NK-92 (cell line): ENCODE results near the gene IL17A.
"Not testable (repeated sequence)": the region's sequence is repeated elsewhere in the genome, so short reads cannot be mapped to it uniquely, and the experiment has no call there.

Experiments used
- DNase-seq: peaks from one replicate; lab custom pipeline; 2025; ENCODE audit not compliant: unreplicated experiment; lab: John Stamatoyannopoulos, UW

The IL17A gene

GRCh38 chr6:52162940-52163908, 23.0 kb upstream of the IL17A start:
- no peak for DNase-seq

- DNase-seq, result no peak
Observed at GRCh38 chr6:52164319-52165094, 21.7 kb upstream of the IL17A start.

DNA sequence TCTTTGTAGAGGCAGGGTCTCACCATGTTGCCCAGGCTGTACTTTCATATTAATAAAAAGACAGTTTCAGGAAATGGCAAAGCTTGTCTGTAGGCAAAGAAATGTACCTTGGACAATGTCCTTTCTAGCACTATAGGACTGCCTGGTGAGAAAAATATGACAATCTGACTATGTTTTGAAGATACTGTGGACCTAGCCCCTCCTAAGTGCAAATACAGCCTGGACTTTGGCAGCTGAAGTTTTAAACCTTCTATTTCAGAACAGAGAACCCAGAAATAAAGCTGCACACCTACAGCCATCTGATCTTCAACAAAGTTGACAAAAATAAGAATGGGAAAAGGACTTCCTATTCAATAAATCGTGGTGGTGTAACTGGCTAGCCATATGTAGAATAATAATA, 18.9 kb upstream of the IL17A start:
- DNase-seq, result no peak

GRCh38 chr6:52168351-52168750, 17.8 kb upstream of the IL17A start:
- not testable (repeated sequence) for DNase-seq

GRCh38 chr6:52174118-52174517, 12.1 kb upstream of the IL17A start:
- DNase-seq, result no peak

GRCh38 chr6:52176550-52176949, 9.6 kb upstream of the IL17A start:
- DNase-seq, result no peak

DNA sequence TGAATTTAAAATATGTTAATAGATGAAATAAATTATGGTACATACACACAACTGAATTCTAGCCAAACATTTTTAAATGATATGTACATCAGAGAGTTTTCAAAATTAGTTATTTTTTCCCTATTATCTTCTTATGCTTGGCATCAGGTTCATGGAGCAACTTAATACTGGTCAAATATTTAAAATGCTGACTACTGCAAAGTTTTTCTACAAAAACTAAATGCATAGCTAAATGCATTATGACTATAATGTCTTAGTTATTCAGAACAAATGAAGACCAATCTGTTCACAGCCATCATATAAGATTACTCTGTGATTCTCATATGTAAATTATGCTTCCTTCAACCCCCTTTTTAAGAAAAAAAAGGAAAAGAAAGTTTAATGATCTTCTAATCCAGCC, 8.2 kb upstream of the IL17A start:
- no peak for DNase-seq

DNA sequence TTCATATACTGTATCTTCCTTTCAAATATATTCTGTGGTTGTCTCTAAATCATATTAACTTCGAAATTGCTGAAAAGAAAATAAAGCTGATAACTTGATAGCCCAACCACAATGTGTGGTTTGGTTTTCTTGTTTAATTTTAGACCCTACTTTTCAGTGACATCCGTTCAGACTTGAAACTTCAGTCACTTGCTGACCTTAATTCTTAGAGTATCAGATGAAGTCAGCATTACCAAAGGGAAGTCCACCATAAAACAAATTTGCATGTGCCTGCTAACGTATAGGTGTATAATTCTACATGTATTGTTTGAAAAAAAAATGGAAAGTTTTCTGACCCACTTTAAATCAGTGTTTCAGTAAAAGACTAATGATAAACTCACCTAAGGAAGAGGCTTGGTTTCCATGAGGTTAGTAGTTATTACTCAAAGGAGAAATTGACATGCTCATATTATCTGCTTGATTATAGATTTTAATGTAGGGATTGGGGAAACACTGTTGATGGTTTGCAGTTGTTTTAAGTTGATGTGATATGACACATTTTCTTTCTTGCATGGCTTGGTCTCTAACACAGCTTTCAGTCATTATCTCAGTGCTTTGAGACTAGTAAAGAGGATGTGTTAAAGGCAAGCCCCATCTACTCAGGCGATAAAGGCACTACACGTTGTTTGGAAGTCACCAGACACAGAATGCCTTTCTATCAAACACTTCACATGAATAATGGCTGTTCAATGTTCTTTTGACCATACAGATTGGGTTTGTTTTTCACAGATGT, 5.2 kb upstream of the IL17A start:
- no peak for DNase-seq

DNA sequence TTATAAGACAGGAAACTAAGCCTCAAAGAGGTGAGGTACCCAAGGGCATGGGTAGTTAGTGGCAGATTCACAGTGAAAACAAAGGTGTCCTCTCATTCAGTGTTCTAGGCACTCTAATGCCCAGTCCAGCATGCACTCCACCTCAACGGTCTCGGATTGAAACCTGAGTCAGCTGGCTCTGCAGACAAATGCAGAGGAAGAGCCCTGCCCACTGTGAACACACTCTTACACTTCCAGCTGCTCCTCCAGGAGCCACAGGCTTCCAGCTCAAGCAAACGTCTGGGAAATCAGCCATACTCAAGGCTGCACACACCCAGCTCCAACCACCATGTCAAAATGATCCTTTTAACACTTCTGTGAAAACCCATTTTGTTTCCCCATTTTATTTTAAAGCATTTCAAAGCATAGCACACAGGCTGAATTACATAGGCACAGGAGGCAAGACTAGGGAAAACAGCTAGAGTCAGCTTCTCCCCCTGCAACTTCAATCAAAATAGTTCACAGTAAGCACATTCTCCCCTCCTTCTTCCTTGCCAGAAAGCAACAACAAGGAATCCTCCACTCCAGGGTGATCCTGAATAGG, 3.0 kb upstream of the IL17A start:
- no peak for DNase-seq

DNA sequence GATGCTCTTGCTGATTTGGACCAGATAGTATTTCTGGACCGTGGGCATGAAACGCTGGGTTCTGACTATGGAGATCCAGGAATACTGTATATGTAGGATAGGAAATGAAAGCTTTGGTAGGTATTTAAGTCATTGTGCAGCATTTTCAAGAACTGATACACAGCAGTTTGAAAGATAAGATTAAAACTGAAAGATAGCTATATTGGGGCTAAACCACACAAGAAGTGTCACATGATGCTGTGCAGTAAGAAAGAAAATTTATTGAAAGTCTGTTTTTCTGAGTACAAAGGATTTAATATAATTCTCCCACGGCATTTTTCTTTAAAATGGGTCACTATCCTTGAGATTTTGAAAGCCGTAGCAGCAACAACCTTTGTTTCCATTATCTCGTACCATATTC, 305 bp downstream of the IL17A start:
- no peak for DNase-seq

GRCh38 chr6:52187098-52187497, 923 bp downstream of the IL17A start:
- DNase-seq, result no peak

- no peak for DNase-seq
Observed at GRCh38 chr6:52189974-52190373, 3.8 kb downstream of the IL17A start.

- DNase-seq, result no peak
Observed at GRCh38 chr6:52190409-52190808, 4.2 kb downstream of the IL17A start.

GRCh38 chr6:52191824-52192223, 5.6 kb downstream of the IL17A start:
- no peak for DNase-seq

- no peak for DNase-seq
Observed at GRCh38 chr6:52195886-52196285, 9.7 kb downstream of the IL17A start.

DNA sequence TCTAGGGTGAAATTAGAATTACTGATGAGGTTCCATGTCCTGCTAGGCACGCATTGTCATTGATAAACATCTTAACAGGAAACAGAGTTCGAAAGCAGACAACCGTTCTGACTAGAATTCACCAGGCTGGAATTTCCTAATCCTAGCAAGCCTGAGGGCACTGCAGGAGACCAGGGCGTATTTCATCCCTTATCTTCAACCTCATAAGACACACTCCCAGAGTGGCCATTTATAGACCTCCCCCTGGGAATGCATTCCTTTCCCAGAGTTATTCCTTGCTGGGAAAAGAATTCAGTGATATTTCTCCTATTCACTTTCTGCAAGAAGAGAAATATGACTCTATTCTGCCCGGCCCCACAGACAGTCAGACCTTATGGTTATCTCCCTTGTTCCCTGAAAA, 13.9 kb downstream of the IL17A start:
- not testable (repeated sequence) for DNase-seq

DNA sequence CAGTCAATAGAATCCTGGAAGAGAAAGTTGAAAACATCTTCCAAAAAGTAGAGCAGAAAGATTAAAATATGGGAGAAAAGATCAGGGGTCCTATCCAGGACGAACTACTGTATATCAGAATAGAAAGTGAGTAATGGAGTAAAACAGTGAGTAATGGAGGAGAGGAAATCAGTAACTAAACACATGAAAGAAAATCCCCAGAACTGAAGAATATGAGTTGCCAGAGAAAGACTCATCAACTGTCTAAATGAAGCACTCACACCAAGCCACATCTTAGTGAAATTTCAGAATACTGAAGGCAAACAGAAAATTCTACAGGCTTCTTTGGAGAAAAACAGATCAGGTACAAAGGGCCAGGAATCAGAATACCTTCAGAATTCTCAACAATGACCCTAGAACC, 14.9 kb downstream of the IL17A start:
- DNase-seq, result no peak

GRCh38 chr6:52201493-52201892, 15.3 kb downstream of the IL17A start:
- DNase-seq, result no peak

DNA sequence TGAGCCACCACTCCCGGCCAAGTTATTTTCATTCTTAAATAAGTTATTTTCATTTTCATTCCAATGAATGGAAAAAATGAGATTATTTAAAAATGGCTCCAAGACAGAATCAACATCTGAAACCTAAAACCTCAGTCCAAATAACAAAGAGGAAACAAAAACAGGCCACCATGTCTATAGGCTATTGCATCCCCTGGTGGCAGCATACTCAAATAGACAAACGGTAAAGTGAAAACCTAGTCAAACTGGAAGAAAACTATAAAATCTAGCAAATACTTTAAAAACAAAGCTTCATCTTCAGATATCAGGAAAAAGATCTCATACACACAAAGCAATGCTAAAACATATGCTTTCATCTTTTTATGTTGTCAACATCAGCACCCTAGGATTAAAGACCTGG, 20.9 kb downstream of the IL17A start:
- no peak for DNase-seq

DNA sequence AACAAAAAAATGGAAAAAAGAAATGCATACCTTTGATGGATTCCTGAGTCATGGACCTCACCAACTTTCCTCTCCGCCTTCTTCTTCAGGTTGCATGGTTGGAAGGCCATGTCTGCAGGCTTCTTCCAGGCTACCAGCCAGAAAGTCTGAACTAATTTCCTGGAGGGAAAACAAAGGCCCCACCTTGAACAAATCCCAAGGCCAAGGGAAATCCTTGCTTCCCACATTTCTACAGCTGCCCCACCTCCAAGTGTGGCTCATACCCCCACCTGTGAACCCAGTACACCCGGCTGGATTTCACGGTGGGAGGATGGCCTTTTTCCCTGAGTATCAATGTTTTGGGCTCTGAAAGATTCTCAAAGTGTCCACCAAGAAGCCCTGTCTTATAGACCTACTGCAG, 22.4 kb downstream of the IL17A start:
- no peak for DNase-seq

- DNase-seq, result no peak
Observed at GRCh38 chr6:52209770-52210169, 23.6 kb downstream of the IL17A start.
